Measurements from ENCODE around the gene NCBP2L.

DNA sequence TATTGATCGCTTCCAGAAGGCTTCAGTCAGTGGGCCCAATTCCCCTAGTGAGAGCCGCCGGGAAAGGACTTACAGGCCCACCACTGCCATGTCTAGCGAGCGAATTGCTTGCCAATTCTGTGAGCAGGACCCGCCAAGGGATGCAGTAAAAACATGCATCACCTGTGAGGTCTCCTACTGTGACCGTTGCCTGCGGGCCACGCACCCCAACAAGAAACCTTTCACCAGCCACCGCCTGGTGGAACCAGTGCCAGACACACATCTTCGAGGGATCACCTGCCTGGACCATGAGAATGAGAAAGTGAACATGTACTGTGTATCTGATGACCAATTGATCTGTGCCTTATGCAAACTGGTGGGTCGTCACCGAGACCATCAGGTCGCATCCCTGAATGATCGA is 63.4 kb downstream of the NCBP2L start:
- TF ChIP-seq, protein P1, sequence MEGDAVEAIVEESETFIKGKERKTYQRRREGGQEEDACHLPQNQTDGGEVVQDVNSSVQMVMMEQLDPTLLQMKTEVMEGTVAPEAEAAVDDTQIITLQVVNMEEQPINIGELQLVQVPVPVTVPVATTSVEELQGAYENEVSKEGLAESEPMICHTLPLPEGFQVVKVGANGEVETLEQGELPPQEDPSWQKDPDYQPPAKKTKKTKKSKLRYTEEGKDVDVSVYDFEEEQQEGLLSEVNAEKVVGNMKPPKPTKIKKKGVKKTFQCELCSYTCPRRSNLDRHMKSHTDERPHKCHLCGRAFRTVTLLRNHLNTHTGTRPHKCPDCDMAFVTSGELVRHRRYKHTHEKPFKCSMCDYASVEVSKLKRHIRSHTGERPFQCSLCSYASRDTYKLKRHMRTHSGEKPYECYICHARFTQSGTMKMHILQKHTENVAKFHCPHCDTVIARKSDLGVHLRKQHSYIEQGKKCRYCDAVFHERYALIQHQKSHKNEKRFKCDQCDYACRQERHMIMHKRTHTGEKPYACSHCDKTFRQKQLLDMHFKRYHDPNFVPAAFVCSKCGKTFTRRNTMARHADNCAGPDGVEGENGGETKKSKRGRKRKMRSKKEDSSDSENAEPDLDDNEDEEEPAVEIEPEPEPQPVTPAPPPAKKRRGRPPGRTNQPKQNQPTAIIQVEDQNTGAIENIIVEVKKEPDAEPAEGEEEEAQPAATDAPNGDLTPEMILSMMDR (IDR thresholded peaks at IDR 0.05; ENCODE audit: low read depth, low read length, poor library complexity, severe bottlenecking), result no peak
- TF ChIP-seq EZH2phosphoT487 (IDR thresholded peaks at IDR 0.05; ENCODE audit: borderline replicate concordance, low read length), result no peak
